Astrocyte (in vitro differentiated cells and primary cell): ENCODE data around the gene DBT. TPM values are rescaled to one million over a fixed set of nuclear protein-coding genes. Genes with fewer than 3 reads are reported as not detected.

Experiments used
- DNase-seq: peaks from one replicate; pipeline ENCODE4 v3.0.0-alpha.2; 2010; ENCODE audit warnings: low read depth
- FAIRE-seq: peaks from 2 replicates; lab custom pipeline; 2011; peaks lifted over from hg19 to GRCh38; lab: Jason Lieb, UNC
- H2AFZ ChIP-seq: 2 replicates; pipeline ENCODE4 v1.6.0; 2012; ENCODE audit warnings: low read depth, low read length, inconsistent platforms
- H3K27ac ChIP-seq: 2 replicates; pipeline ENCODE4 v1.5.1; 2011; ENCODE audit warnings: low read depth, low read length, inconsistent platforms
- H3K27me3 ChIP-seq: 2 replicates; pipeline ENCODE4 v1.6.0; 2011; ENCODE audit warnings: low read length, inconsistent platforms; ENCODE audit not compliant: insufficient read depth
- H3K36me3 ChIP-seq: 2 replicates; pipeline ENCODE4 v1.5.1; 2011; ENCODE audit warnings: low read length, inconsistent platforms; ENCODE audit not compliant: insufficient read depth
- H3K4me1 ChIP-seq: 2 replicates; pipeline ENCODE4 v1.5.1; 2011; ENCODE audit warnings: low read length, inconsistent platforms; ENCODE audit not compliant: insufficient read depth
- H3K4me2 ChIP-seq: 2 replicates; pipeline ENCODE4 v1.6.0; 2012; ENCODE audit warnings: low read length, inconsistent platforms
- H3K4me3 ChIP-seq: 2 replicates; pipeline ENCODE4 v1.5.1; 2011; ENCODE audit warnings: low read depth, mild to moderate bottlenecking, low read length, inconsistent platforms; ENCODE audit not compliant: insufficient read depth
- H3K79me2 ChIP-seq: 2 replicates; pipeline ENCODE4 v1.6.0; 2012; ENCODE audit warnings: mild to moderate bottlenecking, low read length, inconsistent platforms; ENCODE audit not compliant: insufficient read depth
- H3K9ac ChIP-seq: 2 replicates; pipeline ENCODE4 v1.6.0; 2012; ENCODE audit warnings: mild to moderate bottlenecking, low read length, inconsistent platforms
- H3K9me3 ChIP-seq: 2 replicates; pipeline ENCODE4 v1.5.1; 2012; ENCODE audit warnings: low read depth, mild to moderate bottlenecking, low read length, inconsistent platforms; ENCODE audit not compliant: insufficient read depth
- H4K20me1 ChIP-seq: 2 replicates; pipeline ENCODE4 v1.6.0; 2012; ENCODE audit warnings: low read length, inconsistent platforms; ENCODE audit not compliant: insufficient read depth
- H3K27ac Mint-ChIP-seq: one replicate; pipeline ENCODE4 v1.8.0; 2021; ENCODE audit warnings: mild to moderate bottlenecking, mixed read lengths; ENCODE audit not compliant: unreplicated experiment
- H3K27me3 Mint-ChIP-seq: one replicate; pipeline ENCODE4 v1.8.0; 2021; ENCODE audit warnings: low read depth, mixed read lengths; ENCODE audit not compliant: unreplicated experiment
- H3K36me3 Mint-ChIP-seq: one replicate; pipeline ENCODE4 v1.8.0; 2021; ENCODE audit warnings: low read depth, mixed read lengths; ENCODE audit not compliant: unreplicated experiment
- H3K4me1 Mint-ChIP-seq: one replicate; pipeline ENCODE4 v1.8.0; 2021; ENCODE audit warnings: low read depth, mixed read lengths; ENCODE audit not compliant: unreplicated experiment
- H3K4me3 Mint-ChIP-seq: one replicate; pipeline ENCODE4 v1.8.0; 2021; ENCODE audit warnings: mild to moderate bottlenecking, moderate library complexity, mixed read lengths; ENCODE audit not compliant: unreplicated experiment
- H3K9me3 Mint-ChIP-seq: one replicate; pipeline ENCODE4 v1.8.0; 2021; ENCODE audit warnings: mild to moderate bottlenecking, mixed read lengths; ENCODE audit not compliant: unreplicated experiment
- EZH2 ChIP-seq: IDR thresholded peaks from 2 replicates; pipeline ENCODE4 v1.6.1; 2012; ENCODE audit warnings: mild to moderate bottlenecking, low read length, inconsistent platforms; ENCODE audit not compliant: insufficient read depth
- total RNA-seq: library from RNA; stranded (reverse); gene quantifications from 2 replicates; pipeline ENCODE4 v1.2.1, GENCODE V29; 2021
- TF ChIP-seq, protein P1 (sequence below): IDR thresholded peaks from 2 replicates; pipeline ENCODE4 v1.5.1; 2011; ENCODE audit warnings: low read depth, mild to moderate bottlenecking, inconsistent platforms, low read length, moderate library complexity; ENCODE audit not compliant: insufficient read depth

Gene DBT
- total RNA-seq, 1 donor from 2014 or later: 14.2 TPM

GRCh38 chr1:100231721-100232120 is 17.9 kb downstream of the DBT start:
- Mint-ChIP-seq H3K9me3 (no peaks in the 10 kb centered on the region), H3K36me3 (peaks cover 8% of the 10 kb centered on the region), H3K4me1 (no peaks in the 10 kb centered on the region), H3K27ac (no peak overlapping the region), H3K27me3 (no peaks in the 10 kb centered on the region), H3K4me3 (no peak overlapping the region)
- no peak overlapping the region for H3K4me2 ChIP-seq
- H3K9me3 ChIP-seq: no peaks in the 10 kb centered on the region
- peaks cover 20% of the 10 kb centered on the region for H3K36me3 ChIP-seq
- TF ChIP-seq EZH2: no peak
- TF ChIP-seq, protein P1, sequence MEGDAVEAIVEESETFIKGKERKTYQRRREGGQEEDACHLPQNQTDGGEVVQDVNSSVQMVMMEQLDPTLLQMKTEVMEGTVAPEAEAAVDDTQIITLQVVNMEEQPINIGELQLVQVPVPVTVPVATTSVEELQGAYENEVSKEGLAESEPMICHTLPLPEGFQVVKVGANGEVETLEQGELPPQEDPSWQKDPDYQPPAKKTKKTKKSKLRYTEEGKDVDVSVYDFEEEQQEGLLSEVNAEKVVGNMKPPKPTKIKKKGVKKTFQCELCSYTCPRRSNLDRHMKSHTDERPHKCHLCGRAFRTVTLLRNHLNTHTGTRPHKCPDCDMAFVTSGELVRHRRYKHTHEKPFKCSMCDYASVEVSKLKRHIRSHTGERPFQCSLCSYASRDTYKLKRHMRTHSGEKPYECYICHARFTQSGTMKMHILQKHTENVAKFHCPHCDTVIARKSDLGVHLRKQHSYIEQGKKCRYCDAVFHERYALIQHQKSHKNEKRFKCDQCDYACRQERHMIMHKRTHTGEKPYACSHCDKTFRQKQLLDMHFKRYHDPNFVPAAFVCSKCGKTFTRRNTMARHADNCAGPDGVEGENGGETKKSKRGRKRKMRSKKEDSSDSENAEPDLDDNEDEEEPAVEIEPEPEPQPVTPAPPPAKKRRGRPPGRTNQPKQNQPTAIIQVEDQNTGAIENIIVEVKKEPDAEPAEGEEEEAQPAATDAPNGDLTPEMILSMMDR: no peak
- no peaks in the 10 kb centered on the region for H4K20me1 ChIP-seq
- FAIRE-seq (no peak), DNase-seq (no peak)
- no peak overlapping the region for H2AFZ ChIP-seq
- H3K4me1 ChIP-seq: no peaks in the 10 kb centered on the region
- no peak overlapping the region for H3K27ac ChIP-seq
- no peak overlapping the region for H3K4me3 ChIP-seq
- H3K27me3 ChIP-seq: no peaks in the 10 kb centered on the region
- no peaks in the 10 kb centered on the region for H3K79me2 ChIP-seq
- no peak overlapping the region for H3K9ac ChIP-seq

DNA sequence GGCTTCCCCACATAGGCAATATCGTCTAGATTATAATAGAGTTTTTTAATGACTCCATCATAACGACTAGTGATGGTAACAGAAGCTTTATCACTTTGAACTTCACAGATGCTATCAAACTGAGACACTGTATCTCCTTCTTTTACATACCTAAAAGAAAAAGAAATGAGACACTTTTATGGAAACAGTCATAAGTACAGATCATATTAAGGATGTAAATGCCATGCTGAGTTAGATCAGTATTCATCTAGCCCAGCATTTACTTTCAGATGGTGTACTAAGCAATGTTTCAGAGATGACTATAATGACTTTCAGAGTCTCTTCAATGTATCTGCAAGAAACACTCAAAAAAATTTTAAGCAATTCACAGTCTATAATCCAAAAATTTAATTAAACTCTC is 18.9 kb downstream of the DBT start:
- Mint-ChIP-seq H3K36me3 (peaks cover 7% of the 10 kb centered on the region), H3K4me3 (no peak overlapping the region), H3K4me1 (no peaks in the 10 kb centered on the region), H3K27me3 (no peaks in the 10 kb centered on the region), H3K9me3 (no peaks in the 10 kb centered on the region), H3K27ac (no peak overlapping the region)
- Histone ChIP-seq H3K4me2 (no peak overlapping the region), H3K9me3 (no peaks in the 10 kb centered on the region), H3K27ac (no peak overlapping the region), H3K27me3 (no peaks in the 10 kb centered on the region), H3K79me2 (no peaks in the 10 kb centered on the region), H3K4me1 (no peaks in the 10 kb centered on the region), H3K9ac (no peak overlapping the region), H3K36me3 (peaks cover 20% of the 10 kb centered on the region), H4K20me1 (no peaks in the 10 kb centered on the region), H3K4me3 (no peak overlapping the region), H2AFZ (no peak overlapping the region)
- no peak for DNase-seq
- TF ChIP-seq EZH2: no peak
- TF ChIP-seq, protein P1: no peak
- FAIRE-seq: no peak

- no peaks in the 10 kb centered on the region for H3K27me3 Mint-ChIP-seq
- Histone ChIP-seq H3K4me1 (no peaks in the 10 kb centered on the region), H3K36me3 (peaks cover 15% of the 10 kb centered on the region), H2AFZ (no peak overlapping the region), H3K9ac (no peak overlapping the region), H3K4me2 (no peak overlapping the region), H3K9me3 (no peaks in the 10 kb centered on the region), H3K4me3 (no peak overlapping the region), H4K20me1 (no peaks in the 10 kb centered on the region), H3K79me2 (no peaks in the 10 kb centered on the region), H3K27me3 (no peaks in the 10 kb centered on the region), H3K27ac (no peak overlapping the region)
- no peaks in the 10 kb centered on the region for H3K9me3 Mint-ChIP-seq
- FAIRE-seq (no peak), DNase-seq (peak; percentile 22)
- H3K27ac Mint-ChIP-seq: no peak overlapping the region
- TF ChIP-seq EZH2: no peak
- TF ChIP-seq, protein P1: no peak
- H3K4me1 Mint-ChIP-seq: no peaks in the 10 kb centered on the region
- peaks cover 7% of the 10 kb centered on the region for H3K36me3 Mint-ChIP-seq
- no peak overlapping the region for H3K4me3 Mint-ChIP-seq
Measured at GRCh38 chr1:100229681-100230443, 19.8 kb downstream of the DBT start.
